Mesendoderm (in vitro differentiated cells): ENCODE data around the gene CDH23.

ENCODE experiments used
- DNase-seq: peaks from one replicate; pipeline ENCODE4 v3.0.0; 2013
- H2AK5ac ChIP-seq: 2 replicates; pipeline ENCODE4 v1.6.1; 2013; ENCODE audit warnings: low read length, inconsistent platforms
- H2BK120ac ChIP-seq: 2 replicates; pipeline ENCODE4 v1.6.1; 2013; ENCODE audit warnings: low read depth, mild to moderate bottlenecking, low read length, moderate library complexity, mixed read lengths
- H2BK15ac ChIP-seq: replicated peaks from 2 replicates; pipeline ENCODE4 v1.6.1; 2013; ENCODE audit warnings: low read depth, mild to moderate bottlenecking, moderate library complexity
- H2BK5ac ChIP-seq: 2 replicates; pipeline ENCODE4 v1.6.1; 2013; ENCODE audit warnings: low read length, inconsistent platforms
- H3K18ac ChIP-seq: 2 replicates; pipeline ENCODE4 v1.6.1; 2013; ENCODE audit warnings: mild to moderate bottlenecking, low read length, mixed read lengths
- H3K23ac ChIP-seq: one replicate; pipeline ENCODE4 v1.6.1; 2013; ENCODE audit warnings: low read length
- H3K27ac ChIP-seq: 2 replicates; pipeline ENCODE4 v1.5.1; 2013; ENCODE audit warnings: low read depth, mild to moderate bottlenecking, inconsistent platforms, low read length, moderate library complexity
- H3K27me3 ChIP-seq: 2 replicates; pipeline ENCODE4 v1.6.1; 2013; ENCODE audit warnings: low read length, control low read depth, mild to moderate bottlenecking, inconsistent platforms; ENCODE audit not compliant: insufficient read depth, poor library complexity
- H3K36me3 ChIP-seq: 2 replicates; pipeline ENCODE4 v1.6.1; 2013; ENCODE audit warnings: low read length, inconsistent platforms; ENCODE audit not compliant: control insufficient read depth, insufficient read depth
- H3K4ac ChIP-seq: one replicate; pipeline ENCODE4 v1.6.1; 2013; ENCODE audit warnings: low read depth, mild to moderate bottlenecking, low read length, moderate library complexity
- H3K4me1 ChIP-seq: 2 replicates; pipeline ENCODE4 v1.6.1; 2013; ENCODE audit warnings: low read depth, low read length, inconsistent platforms; ENCODE audit not compliant: control insufficient read depth
- H3K4me2 ChIP-seq: 2 replicates; pipeline ENCODE4 v1.6.1; 2013; ENCODE audit warnings: low read length
- H3K4me3 ChIP-seq: 2 replicates; pipeline ENCODE4 v1.5.1; 2013; ENCODE audit warnings: mild to moderate bottlenecking, low read length
- H3K56ac ChIP-seq: one replicate; pipeline ENCODE4 v1.6.1; 2013; ENCODE audit warnings: low read length
- H3K79me1 ChIP-seq: 2 replicates; pipeline ENCODE4 v1.6.1; 2013; ENCODE audit warnings: low read length, inconsistent platforms
- H3K79me2 ChIP-seq: 2 replicates; pipeline ENCODE4 v1.6.1; 2013; ENCODE audit warnings: mild to moderate bottlenecking, low read length; ENCODE audit not compliant: control insufficient read depth, insufficient read depth
- H3K9ac ChIP-seq: 2 replicates; pipeline ENCODE4 v1.6.1; 2013; ENCODE audit warnings: low read length, inconsistent platforms
- H4K5ac ChIP-seq: one replicate; pipeline ENCODE4 v1.6.1; 2013; ENCODE audit warnings: low read length
- H4K8ac ChIP-seq: one replicate; pipeline ENCODE4 v1.6.1; 2013; ENCODE audit warnings: low read depth, mild to moderate bottlenecking, control low read depth, low read length, moderate library complexity
- WGBS: extraction: QIAGEN DNeasy Blood & Tissue Kit; methylation state at CpG from one replicate; pipeline ENCODE4 v1.1.7; 2013; ENCODE audit warnings: low lambda C conversion rate, missing lambda C conversion rate; ENCODE audit not compliant: insufficient coverage; ENCODE audit errors: extremely low coverage; 5-methylcytosine and 5-hydroxymethylcytosine counted together

CDH23 gene

GRCh38 chr10:71632896-71633600 is 236.3 kb downstream of the CDH23 start:
- peak overlapping the region; percentile 28 for H3K56ac ChIP-seq
- no peak overlapping the region for H3K23ac ChIP-seq
- no peak overlapping the region for H3K4me3 ChIP-seq
- H2AK5ac ChIP-seq: peak overlapping the region; percentile 41
- no peak overlapping the region for H3K4me2 ChIP-seq
- peaks cover 34% of the 10 kb centered on the region for H3K4me1 ChIP-seq
- no peak overlapping the region for H4K5ac ChIP-seq
- H3K27ac ChIP-seq: peak overlapping the region; percentile 1
- peak overlapping the region; percentile 1 for H3K4ac ChIP-seq
- H2BK5ac ChIP-seq: peak overlapping the region; percentile 43
- no peak overlapping the region for H3K18ac ChIP-seq
- no CpG with 5 or more reads among the region's 10 CpGs for WGBS
- H3K27me3 ChIP-seq: no peaks in the 10 kb centered on the region
- H3K79me2 ChIP-seq: no peaks in the 10 kb centered on the region
- H2BK120ac ChIP-seq: no peak overlapping the region
- peaks cover 1% of the 10 kb centered on the region for H3K79me1 ChIP-seq
- peak; percentile 68 for DNase-seq
- no peaks in the 10 kb centered on the region for H3K36me3 ChIP-seq
- no peak overlapping the region for H4K8ac ChIP-seq
- H2BK15ac ChIP-seq: no peak overlapping the region
- peak overlapping the region; percentile 0 for H3K9ac ChIP-seq

- Histone ChIP-seq H3K56ac (peak overlapping the region; percentile 75), H3K23ac (no peak overlapping the region), H2BK15ac (no peak overlapping the region), H3K9ac (peak overlapping the region; percentile 24), H3K4me3 (no peak overlapping the region), H2BK120ac (no peak overlapping the region), H3K4ac (no peak overlapping the region), H3K36me3 (no peaks in the 10 kb centered on the region), H4K8ac (no peak overlapping the region), H3K4me2 (no peak overlapping the region), H3K27me3 (no peaks in the 10 kb centered on the region), H3K79me1 (peaks cover 1% of the 10 kb centered on the region), H2AK5ac (no peak overlapping the region), H4K5ac (no peak overlapping the region), H3K4me1 (peaks cover 41% of the 10 kb centered on the region), H3K18ac (peak overlapping the region; percentile 3), H3K27ac (no peak overlapping the region), H3K79me2 (no peaks in the 10 kb centered on the region), H2BK5ac (no peak overlapping the region)
- no CpG with 5 or more reads among the region's 4 CpGs for WGBS
- DNase-seq: peak; percentile 54
Observed at GRCh38 chr10:71633920-71634319, 237.2 kb downstream of the CDH23 start.

- Histone ChIP-seq H3K4me2 (no peak overlapping the region), H3K27ac (no peak overlapping the region), H2BK5ac (peak overlapping the region; percentile 61), H4K5ac (no peak overlapping the region), H2BK120ac (no peak overlapping the region), H3K23ac (peak overlapping the region; percentile 85), H4K8ac (no peak overlapping the region), H3K36me3 (no peaks in the 10 kb centered on the region), H3K79me1 (peaks cover 1% of the 10 kb centered on the region), H3K56ac (peak overlapping the region; percentile 75), H3K4me1 (peaks cover 47% of the 10 kb centered on the region), H3K9ac (peak overlapping the region; percentile 37), H3K18ac (peak overlapping the region; percentile 34), H2BK15ac (no peak overlapping the region), H3K4me3 (no peak overlapping the region), H3K79me2 (no peaks in the 10 kb centered on the region), H2AK5ac (peak overlapping the region; percentile 87), H3K4ac (no peak overlapping the region), H3K27me3 (no peaks in the 10 kb centered on the region)
- no peak for DNase-seq
- WGBS: no CpG with 5 or more reads among the region's 5 CpGs
Observed at GRCh38 chr10:71634531-71635164, 237.9 kb downstream of the CDH23 start.

GRCh38 chr10:71635251-71635866 is 238.6 kb downstream of the CDH23 start:
- no peak overlapping the region for H3K23ac ChIP-seq
- DNase-seq: peak; percentile 69
- H3K4ac ChIP-seq: no peak overlapping the region
- no peak overlapping the region for H2BK15ac ChIP-seq
- no peak overlapping the region for H4K5ac ChIP-seq
- H3K36me3 ChIP-seq: no peaks in the 10 kb centered on the region
- H3K9ac ChIP-seq: no peak overlapping the region
- no peak overlapping the region for H2BK5ac ChIP-seq
- no peak overlapping the region for H3K27ac ChIP-seq
- H3K79me1 ChIP-seq: peaks cover 1% of the 10 kb centered on the region
- no peak overlapping the region for H4K8ac ChIP-seq
- H2BK120ac ChIP-seq: no peak overlapping the region
- H3K18ac ChIP-seq: peak overlapping the region; percentile 13
- H3K4me2 ChIP-seq: no peak overlapping the region
- H3K79me2 ChIP-seq: no peaks in the 10 kb centered on the region
- H3K27me3 ChIP-seq: no peaks in the 10 kb centered on the region
- no CpG with 5 or more reads among the region's 13 CpGs for WGBS
- H3K4me1 ChIP-seq: peaks cover 46% of the 10 kb centered on the region
- no peak overlapping the region for H2AK5ac ChIP-seq
- peak overlapping the region; percentile 27 for H3K56ac ChIP-seq
- H3K4me3 ChIP-seq: no peak overlapping the region

GRCh38 chr10:71635867-71636266 is 239.1 kb downstream of the CDH23 start:
- Histone ChIP-seq H3K56ac (peak overlapping the region; percentile 27), H3K27ac (no peak overlapping the region), H3K4me3 (no peak overlapping the region), H3K4me2 (no peak overlapping the region), H3K4ac (no peak overlapping the region), H3K23ac (no peak overlapping the region), H2BK15ac (no peak overlapping the region), H2BK120ac (no peak overlapping the region), H3K79me1 (peaks cover 1% of the 10 kb centered on the region), H3K18ac (peak overlapping the region; percentile 13), H4K5ac (no peak overlapping the region), H3K9ac (no peak overlapping the region), H4K8ac (no peak overlapping the region), H2BK5ac (no peak overlapping the region), H3K36me3 (no peaks in the 10 kb centered on the region), H3K4me1 (peaks cover 45% of the 10 kb centered on the region), H2AK5ac (peak overlapping the region; percentile 3), H3K27me3 (no peaks in the 10 kb centered on the region), H3K79me2 (no peaks in the 10 kb centered on the region)
- WGBS: no CpG with 5 or more reads among the region's 5 CpGs
- DNase-seq: no peak
